Heart left ventricle (tissue), 13 donors: ENCODE measurements around the gene CASKIN1.

Experiments used
- CTCF ChIP-seq, 12 donors: fragments of 200-600 bp; sonication (generic) in 4 of 12; IDR thresholded peaks; one replicate each; pipeline versions ENCODE4 v1.5.0 to v1.8.0; 2018 to 2022; ENCODE audit warnings: antibody characterized with exemption in 12 of 12, mild to moderate bottlenecking in 5 of 12
- POLR2A ChIP-seq, 2 donors: fragments of 450-650 bp; IDR thresholded peaks; one replicate each; pipeline ENCODE4 v1.6.1; 2017; ENCODE audit warnings: antibody characterized with exemption in 2 of 2, mild to moderate bottlenecking in 2 of 2, moderate library complexity in 2 of 2
- donor health status: ischemic (EF 13 %, LVEDD 7.1; RV severe dilation, severe dysfunction).
- donor health status: DM: no; HTN: yes; CAD: no.
- donor health status: DM: no; HTN: no; CAD: no.
- donor health status: ischemic (EF 25% LVEDD 6.9; RV normal size, moderate dysfunction).
- donor health status: ischemic (EF 25% LVEDD 5.7; RV mildly dilated, moderate dysfunction).
- donor health status: ischemic (EF 35%, LVEDD 5.7; RV mildly dilated, moderate dysfunction).
- donor health status: nonischemic (EF 11% LVEDD 7.7; RV severe dilation, severe dysfunction).
- donor health status: DM: yes; HTN: yes; CAD: no.
- donor health status: PGD.
- donor health status: ischemic (EF 29% LVEDD 5.4; RV normal size, mild dysfunction).
- donor health status: nonischemic (EF 23%, LVEDD 6.1; RV moderate dilation, normal function).

GRCh38 chr16:2226918-2227317 is 30.5 kb upstream of the CASKIN1 start:
- no peak for TF ChIP-seq CTCF (IDR thresholded peaks at IDR 0.05)
- no peak for TF ChIP-seq POLR2A (IDR thresholded peaks at IDR 0.05)
